Fibroblast of mammary gland (primary cell): ENCODE results near the gene C3orf70.
A peak's percentile ranks its signal among the peaks of the same experiment; 100 is the strongest.

ENCODE experiments used
- DNase-seq: peaks from one replicate; pipeline ENCODE4 v3.0.0-alpha.2; 2010; ENCODE audit warnings: low read depth
- H3K4me3 ChIP-seq: 2 replicates; pipeline ENCODE4 v1.5.1; 2011; ENCODE audit warnings: low read depth, mild to moderate bottlenecking, low read length, moderate library complexity; ENCODE audit not compliant: control insufficient read depth
- CTCF ChIP-seq: conservative IDR thresholded peaks from 2 replicates; pipeline ENCODE4 v1.5.1; 2011; ENCODE audit warnings: low read depth, low read length, inconsistent platforms; ENCODE audit not compliant: control insufficient read depth, insufficient read depth

Gene C3orf70

GRCh38 chr3:185051801-185052200 is 101.1 kb downstream of the C3orf70 start:
- DNase-seq: no peak
- no peak for TF ChIP-seq CTCF
- no peak overlapping the region for H3K4me3 ChIP-seq

GRCh38 chr3:185049710-185050109 is 103.2 kb downstream of the C3orf70 start:
- TF ChIP-seq CTCF: no peak
- H3K4me3 ChIP-seq: no peak overlapping the region
- no peak for DNase-seq

- no peak overlapping the region for H3K4me3 ChIP-seq
- TF ChIP-seq CTCF: no peak
- DNase-seq: no peak
Measured at GRCh38 chr3:185046603-185047002, 106.3 kb downstream of the C3orf70 start.

- no peak overlapping the region for H3K4me3 ChIP-seq
- DNase-seq: no peak
- no peak for TF ChIP-seq CTCF
Measured at GRCh38 chr3:185046164-185046515, 106.7 kb downstream of the C3orf70 start.

- peak; percentile 14 for DNase-seq
- TF ChIP-seq CTCF: no peak
- no peak overlapping the region for H3K4me3 ChIP-seq
Measured at GRCh38 chr3:185042312-185043050, 110.4 kb downstream of the C3orf70 start.

- DNase-seq: no peak
- H3K4me3 ChIP-seq: no peak overlapping the region
- no peak for TF ChIP-seq CTCF
Measured at GRCh38 chr3:185041540-185041939, 111.3 kb downstream of the C3orf70 start.

- no peak for DNase-seq
- no peak overlapping the region for H3K4me3 ChIP-seq
- TF ChIP-seq CTCF: no peak
Measured at GRCh38 chr3:185040425-185040824, 112.4 kb downstream of the C3orf70 start.
